Kidney glomerular epithelial cell (primary cell): Measurements from ENCODE around the gene JPH3.

Experiments
- DNase-seq: peaks from one replicate; lab custom pipeline; 2025; lab: John Stamatoyannopoulos, UW

Gene JPH3

GRCh38 chr16:87697792-87698191, 95.5 kb downstream of the JPH3 start:
- DNase-seq = no peak

GRCh38 chr16:87698241-87698640, 95.9 kb downstream of the JPH3 start:
- DNase-seq = no peak

- DNase-seq = no peak
Measured at GRCh38 chr16:87698676-87699199, 96.4 kb downstream of the JPH3 start.

- no peak for DNase-seq
Measured at GRCh38 chr16:87700406-87701077, 98.2 kb downstream of the JPH3 start.

GRCh38 chr16:87701078-87701460, 98.8 kb downstream of the JPH3 start:
- no peak for DNase-seq

- DNase-seq = no peak
Measured at GRCh38 chr16:87701505-87701921, 99.2 kb downstream of the JPH3 start.

- DNase-seq = no peak
Measured at GRCh38 chr16:87702325-87702811, 100.1 kb downstream of the JPH3 start.

GRCh38 chr16:87703071-87703470, 100.8 kb downstream of the JPH3 start:
- DNase-seq = no peak

GRCh38 chr16:87703835-87704375, 101.6 kb downstream of the JPH3 start:
- DNase-seq = no peak

GRCh38 chr16:87704754-87705353, 102.5 kb downstream of the JPH3 start:
- DNase-seq = no peak

- DNase-seq = no peak
Measured at GRCh38 chr16:87705771-87706277, 103.5 kb downstream of the JPH3 start.

GRCh38 chr16:87706278-87707000, 104.1 kb downstream of the JPH3 start:
- DNase-seq = no peak

- DNase-seq = no peak
Measured at GRCh38 chr16:87707097-87707496, 104.8 kb downstream of the JPH3 start.

GRCh38 chr16:87707714-87708580, 105.6 kb downstream of the JPH3 start:
- DNase-seq = no peak

GRCh38 chr16:87708881-87709638, 106.8 kb downstream of the JPH3 start:
- DNase-seq = no peak

GRCh38 chr16:87709677-87710076, 107.4 kb downstream of the JPH3 start:
- DNase-seq = no peak

- no peak for DNase-seq
Measured at GRCh38 chr16:87710887-87711286, 108.6 kb downstream of the JPH3 start.

GRCh38 chr16:87712184-87712762, 110.0 kb downstream of the JPH3 start:
- no peak for DNase-seq

GRCh38 chr16:87713451-87714229, 111.3 kb downstream of the JPH3 start:
- DNase-seq = no peak
